HEK293T (cell line): Measurements from ENCODE around the gene POLD3.

Experiments used
- CTCF ChIA-PET: fragments of 350-600 bp; formaldehyde crosslinking; extraction: SDS; loops from one replicate; lab custom pipeline; 2021; ENCODE audit warnings: antibody characterized with exemption, inconsistent platforms; lab: Yijun Ruan, JAX
- POLR2A ChIA-PET: fragments of 350-600 bp; formaldehyde crosslinking; extraction: SDS; loops from one replicate; lab custom pipeline; 2020; ENCODE audit warnings: antibody characterized with exemption, inconsistent platforms; lab: Yijun Ruan, JAX
- DNase-seq: peaks from one replicate; pipeline ENCODE4 v3.0.0; 2012; ENCODE audit warnings: mixed read lengths; ENCODE audit errors: extremely low spot score
- ARNT ChIP-seq: fragments of 450-650 bp; IDR thresholded peaks from 2 replicates; pipeline ENCODE4 v1.6.1; 2017; ENCODE audit warnings: mild to moderate bottlenecking
- BHLHE40 ChIP-seq: fragments of 450-650 bp; IDR thresholded peaks from 2 replicates; pipeline ENCODE4 v1.6.1; 2016; ENCODE audit warnings: mild to moderate bottlenecking, moderate library complexity, borderline replicate concordance
- CTBP1 ChIP-seq: fragments of 450-650 bp; IDR thresholded peaks from 2 replicates; pipeline ENCODE4 v1.6.1; 2016; ENCODE audit warnings: borderline replicate concordance
- ELF4 ChIP-seq: fragments of 450-650 bp; IDR thresholded peaks from 2 replicates; pipeline ENCODE4 v1.6.1; 2017; ENCODE audit warnings: antibody characterized with exemption
- FOXA1 ChIP-seq: fragments of 450-650 bp; IDR thresholded peaks from 2 replicates; pipeline ENCODE4 v1.6.1; 2016; ENCODE audit warnings: mild to moderate bottlenecking
- FOXK2 ChIP-seq: fragments of 450-650 bp; IDR thresholded peaks from 2 replicates; pipeline ENCODE4 v1.6.1; 2016; ENCODE audit warnings: mild to moderate bottlenecking
- FOXM1 ChIP-seq: fragments of 450-650 bp; IDR thresholded peaks from 2 replicates; pipeline ENCODE4 v1.6.1; 2017; ENCODE audit warnings: mild to moderate bottlenecking, borderline replicate concordance
- HDGF ChIP-seq: fragments of 450-650 bp; IDR thresholded peaks from 2 replicates; pipeline ENCODE4 v1.6.1; 2017; ENCODE audit warnings: antibody characterized with exemption, borderline replicate concordance
- L3MBTL2 ChIP-seq: fragments of 450-650 bp; conservative IDR thresholded peaks from 2 replicates; pipeline ENCODE4 v1.6.1; 2016; ENCODE audit warnings: mild to moderate bottlenecking
- LEF1 ChIP-seq: fragments of 450-650 bp; IDR thresholded peaks from 2 replicates; pipeline ENCODE4 v1.6.1; 2017; ENCODE audit warnings: mild to moderate bottlenecking, borderline replicate concordance
- NFRKB ChIP-seq: fragments of 450-650 bp; IDR thresholded peaks from 2 replicates; pipeline ENCODE4 v1.6.1; 2016; ENCODE audit warnings: mild to moderate bottlenecking, moderate library complexity
- PKNOX1 ChIP-seq: fragments of 450-650 bp; IDR thresholded peaks from 2 replicates; pipeline ENCODE4 v1.6.1; 2016
- SP1 ChIP-seq: fragments of 450-650 bp; IDR thresholded peaks from 2 replicates; pipeline ENCODE4 v1.6.1; 2017
- SUZ12 ChIP-seq: fragments of 450-650 bp; IDR thresholded peaks from 2 replicates; pipeline ENCODE4 v1.6.1; 2016; ENCODE audit warnings: mild to moderate bottlenecking
- TARDBP ChIP-seq: fragments of 450-650 bp; IDR thresholded peaks from 2 replicates; pipeline ENCODE4 v1.6.1; 2016
- ZNF384 ChIP-seq: fragments of 450-650 bp; IDR thresholded peaks from 2 replicates; pipeline ENCODE4 v1.6.1; 2016

Gene POLD3

GRCh38 chr11:74683941-74684481 lies 91.6 kb downstream of the POLD3 start:
- TF ChIP-seq FOXA1, result no peak
- TF ChIP-seq PKNOX1, result no peak
- TF ChIP-seq L3MBTL2, result no peak
- TF ChIP-seq CTBP1, result no peak
- no peak for TF ChIP-seq BHLHE40
- no peak for TF ChIP-seq ARNT
- TF ChIP-seq NFRKB, result no peak
- no peak for TF ChIP-seq FOXM1
- no peak for TF ChIP-seq FOXK2
- TF ChIP-seq ELF4, result no peak
- TF ChIP-seq SP1, result no peak
- ChIA-PET POLR2A (no interaction called here), CTCF (no interaction called here)
- no peak for DNase-seq

- no peak for DNase-seq
- ChIA-PET POLR2A (no interaction called here), CTCF (interaction anchor here (1.1 kb wide), 1 partner anchor 18 kb away, joined by 3 read pairs; no protein-coding TSS in a partner anchor)
- TF ChIP-seq HDGF (no peak), FOXM1 (no peak), TARDBP (no peak), LEF1 (no peak), FOXA1 (no peak), ZNF384 (no peak), SP1 (no peak), PKNOX1 (no peak), CTBP1 (no peak), L3MBTL2 (no peak), ELF4 (no peak), BHLHE40 (no peak), SUZ12 (no peak), NFRKB (no peak), FOXK2 (no peak), ARNT (no peak)
These were observed 92.3 kb downstream of the POLD3 start for GRCh38 chr11:74684661-74685060.

GRCh38 chr11:74685338-74685737 lies 93.0 kb downstream of the POLD3 start:
- POLR2A ChIA-PET, result no interaction called here
- CTCF ChIA-PET, result interaction anchor here (1.1 kb wide), 1 partner anchor 17 kb away, joined by 3 read pairs; no protein-coding TSS in a partner anchor
- TF ChIP-seq HDGF (no peak), PKNOX1 (no peak), TARDBP (no peak)
- DNase-seq, result no peak

- ChIA-PET CTCF (interaction anchor here (1.1 to 1.4 kb wide), 2 partner anchors 17 kb away, joined by 3 read pairs; no protein-coding TSS in a partner anchor), POLR2A (no interaction called here)
- TF ChIP-seq ARNT (no peak), HDGF (no peak), SP1 (no peak), L3MBTL2 (no peak), FOXM1 (no peak), SUZ12 (no peak), NFRKB (no peak), ZNF384 (no peak), FOXK2 (no peak), CTBP1 (no peak)
- DNase-seq, result no peak
These were observed 93.5 kb downstream of the POLD3 start for GRCh38 chr11:74685905-74686304.

- ChIA-PET CTCF (interaction anchor here (1.4 kb wide), 1 partner anchor 16 kb away, joined by 3 read pairs; no protein-coding TSS in a partner anchor), POLR2A (no interaction called here)
- no peak for DNase-seq
- TF ChIP-seq BHLHE40, result no peak
- TF ChIP-seq SUZ12, result no peak
- TF ChIP-seq TARDBP, result no peak
- TF ChIP-seq FOXA1, result no peak
- TF ChIP-seq CTBP1, result no peak
- TF ChIP-seq NFRKB, result no peak
- TF ChIP-seq HDGF, result no peak
- TF ChIP-seq ARNT, result no peak
- no peak for TF ChIP-seq ZNF384
- TF ChIP-seq L3MBTL2, result no peak
- no peak for TF ChIP-seq PKNOX1
- no peak for TF ChIP-seq FOXK2
- TF ChIP-seq SP1, result no peak
- TF ChIP-seq LEF1, result no peak
- no peak for TF ChIP-seq FOXM1
These were observed 94.4 kb downstream of the POLD3 start for GRCh38 chr11:74686792-74687191.

- POLR2A ChIA-PET, result no interaction called here
- TF ChIP-seq FOXK2, result no peak
- TF ChIP-seq PKNOX1, result no peak
- TF ChIP-seq ZNF384, result no peak
- no peak for TF ChIP-seq HDGF
- TF ChIP-seq ARNT, result no peak
- TF ChIP-seq FOXM1, result no peak
- no peak for TF ChIP-seq NFRKB
- TF ChIP-seq TARDBP, result no peak
- no peak for TF ChIP-seq CTBP1
- TF ChIP-seq BHLHE40, result no peak
- TF ChIP-seq ELF4, result no peak
- no peak for TF ChIP-seq LEF1
- TF ChIP-seq SP1, result no peak
- no peak for TF ChIP-seq SUZ12
- no peak for TF ChIP-seq L3MBTL2
- no peak for TF ChIP-seq FOXA1
- CTCF ChIA-PET, result interaction anchor here (1.4 kb wide), 1 partner anchor 15 kb away, joined by 3 read pairs; no protein-coding TSS in a partner anchor
- no peak for DNase-seq
These were observed 95.0 kb downstream of the POLD3 start for GRCh38 chr11:74687237-74688023.
